ENCODE results near the gene HSPB8.

HSPB8 gene, protein sequence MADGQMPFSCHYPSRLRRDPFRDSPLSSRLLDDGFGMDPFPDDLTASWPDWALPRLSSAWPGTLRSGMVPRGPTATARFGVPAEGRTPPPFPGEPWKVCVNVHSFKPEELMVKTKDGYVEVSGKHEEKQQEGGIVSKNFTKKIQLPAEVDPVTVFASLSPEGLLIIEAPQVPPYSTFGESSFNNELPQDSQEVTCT

DNA sequence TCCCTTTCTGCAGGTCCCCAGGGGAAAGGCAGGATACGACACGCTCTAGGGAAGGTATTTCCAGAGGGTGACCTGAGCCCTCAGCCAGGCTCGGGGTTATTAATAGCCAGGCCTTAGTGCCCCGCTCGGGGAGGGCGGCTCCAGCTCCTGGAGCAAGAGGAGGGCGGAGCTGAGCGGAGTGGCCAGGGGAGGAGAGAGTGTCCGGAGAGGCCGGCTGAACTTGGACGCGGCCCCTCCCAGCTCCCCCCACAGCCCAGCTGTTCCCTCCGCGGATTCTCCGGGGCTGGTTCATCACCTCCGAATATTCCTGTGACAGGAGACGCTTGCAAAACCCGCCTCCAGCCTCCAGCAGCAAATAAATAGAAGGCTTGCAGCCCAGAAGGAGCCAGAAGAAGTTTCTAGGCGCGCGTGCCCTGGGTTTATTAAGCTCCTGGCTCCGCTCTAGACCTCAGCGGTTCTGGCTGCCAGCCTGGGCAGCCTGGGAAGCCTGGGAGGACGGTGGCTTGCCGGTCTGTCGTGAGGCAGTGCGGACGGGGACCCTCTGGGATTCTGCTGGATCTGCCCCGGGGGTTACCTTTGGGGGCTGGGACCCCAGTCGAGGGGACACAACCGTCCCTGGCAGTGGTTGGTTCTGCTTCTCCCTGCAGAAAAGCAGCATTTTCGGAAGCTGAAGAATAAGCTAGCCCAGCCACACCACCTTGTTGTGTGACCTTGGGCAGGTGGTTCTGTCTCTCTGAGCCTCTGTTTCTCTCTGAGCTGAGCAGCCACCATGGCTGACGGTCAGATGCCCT is at the start of gene HSPB8:
Gene HSPB8, plus strand, starts transcription at position 388 of the 791 bp plus-strand sequence. Its CDS starts 382 bp downstream, at position 770.
- no peak for DNase-seq

DNA sequence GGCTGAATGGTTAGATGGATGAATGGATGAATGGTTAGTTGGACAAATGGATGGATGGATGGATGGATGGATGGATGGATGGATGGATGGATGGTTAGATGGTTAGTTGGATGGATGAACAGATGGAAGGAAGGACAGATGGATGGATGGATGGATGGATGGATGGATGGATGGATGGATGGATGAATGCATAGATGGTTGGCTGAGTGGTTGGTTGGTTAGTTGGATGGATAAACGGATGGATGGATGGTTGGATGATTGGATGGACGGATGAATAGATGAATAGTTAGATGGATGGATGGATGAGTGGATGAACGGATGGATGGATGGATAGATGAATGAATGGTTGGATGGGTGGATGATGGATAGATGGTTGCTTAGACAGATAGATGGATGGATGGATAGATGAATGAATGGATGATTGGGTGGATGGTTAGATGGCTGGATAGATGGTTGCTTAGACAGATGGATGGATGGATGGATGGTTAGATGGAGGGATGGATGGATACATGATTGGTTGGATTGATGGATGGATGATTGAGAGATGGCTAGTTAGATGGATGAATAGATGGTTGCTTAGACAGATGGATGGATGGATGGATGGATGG is 48.8 kb upstream of the HSPB8 start:
- DNase-seq, result no peak

DNA sequence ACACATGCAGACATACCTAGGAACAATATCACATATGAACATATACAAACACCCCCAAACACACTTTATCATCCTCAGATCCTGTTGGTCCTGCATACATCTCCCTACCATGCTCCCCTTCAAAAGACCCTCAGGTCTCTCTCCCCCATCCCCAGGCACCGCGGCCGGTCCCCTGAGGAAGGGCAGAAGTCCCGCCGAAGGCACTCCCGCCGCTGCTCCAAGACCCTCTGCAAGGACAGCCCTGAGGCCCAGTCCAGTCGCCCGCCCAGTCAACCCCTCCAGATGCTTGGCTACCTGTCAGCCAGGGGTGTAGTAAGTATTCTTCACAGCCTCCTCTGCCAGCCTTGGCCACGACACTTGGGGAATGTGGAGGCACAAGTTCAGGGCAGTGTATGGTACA is 48.2 kb upstream of the HSPB8 start:
- no peak for DNase-seq

DNA sequence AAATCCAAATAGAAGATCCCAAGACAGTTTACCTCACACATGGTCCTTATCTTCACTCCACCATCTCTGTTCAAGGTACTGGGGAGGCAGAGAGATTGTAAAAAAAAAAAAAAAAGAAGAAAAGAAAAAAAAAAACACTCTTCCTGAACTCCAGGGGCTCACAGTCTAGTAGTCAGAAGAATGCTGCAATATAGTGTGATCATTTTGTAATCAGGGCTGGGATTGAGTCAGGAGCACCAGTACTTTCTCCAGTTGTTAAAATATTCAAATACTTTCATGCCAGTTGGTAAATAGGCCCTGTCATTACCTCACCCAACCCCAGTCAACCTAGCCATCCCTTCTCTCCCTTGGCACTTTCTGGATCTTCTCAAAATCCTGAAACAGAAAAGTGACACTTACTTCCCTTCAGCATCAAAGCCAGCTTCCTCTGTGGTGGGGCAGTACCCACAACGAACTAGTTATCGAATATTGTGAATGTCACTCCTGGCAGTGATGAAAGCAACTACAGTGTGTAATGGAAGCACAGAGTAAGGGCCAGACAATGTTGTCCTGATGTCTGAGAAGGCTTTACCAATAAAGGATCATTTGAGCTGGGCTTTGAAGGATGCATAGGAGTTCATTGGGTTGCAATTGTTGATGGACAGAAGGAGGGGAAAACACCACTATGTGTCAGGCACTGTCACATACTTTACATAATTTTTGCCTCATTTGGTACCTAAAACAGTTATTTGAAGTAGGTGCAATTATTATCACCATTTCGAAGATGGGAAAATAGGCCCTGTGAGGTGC is 44.3 kb upstream of the HSPB8 start:
- DNase-seq, result no peak

DNA sequence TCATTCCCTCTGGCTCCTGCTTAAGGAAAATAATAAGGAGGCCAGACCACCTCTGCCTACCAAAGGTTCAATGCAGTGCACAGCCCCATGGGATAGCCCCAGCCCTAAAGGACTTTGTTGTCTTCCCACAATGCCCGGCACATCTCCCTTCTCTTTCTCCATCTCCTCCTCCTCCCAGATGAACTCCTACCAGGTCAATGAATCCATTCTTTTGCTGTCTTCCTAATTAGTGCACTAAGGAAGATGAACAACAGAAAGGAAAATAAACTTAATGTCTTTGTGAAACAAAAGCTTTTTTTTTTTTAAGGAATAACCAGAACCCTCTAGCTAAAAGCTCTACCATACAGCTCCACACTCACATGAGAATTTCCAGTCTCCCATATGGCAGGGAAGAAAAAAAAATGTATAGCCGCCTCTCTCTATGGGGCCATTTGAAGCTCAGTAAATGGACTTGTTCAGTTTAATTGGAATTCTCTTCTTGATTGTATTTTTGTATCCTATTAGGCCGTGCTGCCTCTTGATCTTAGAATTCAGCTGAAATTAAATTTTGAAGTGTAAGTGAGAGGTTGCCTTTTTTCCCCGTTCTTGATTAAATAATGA is 41.8 kb upstream of the HSPB8 start:
- no peak for DNase-seq

DNA sequence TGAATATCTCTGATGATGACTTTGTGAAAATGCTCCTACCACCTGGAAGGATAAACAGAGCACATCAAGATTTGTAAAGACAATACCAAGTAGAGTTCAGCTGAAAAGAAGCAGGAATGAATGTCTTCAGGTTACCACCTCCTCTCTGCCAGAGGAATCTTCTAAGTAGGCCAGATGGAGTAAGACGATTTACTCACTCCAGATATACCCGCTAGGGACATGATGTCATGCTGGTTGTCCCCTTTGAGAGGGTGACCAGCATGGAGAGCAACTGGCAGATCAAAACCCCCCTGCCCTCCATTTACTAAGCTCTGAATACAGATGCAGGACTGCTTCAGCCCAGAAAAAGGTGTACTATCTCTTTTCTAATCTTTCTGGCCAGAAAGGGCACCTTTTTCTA is 39.3 kb upstream of the HSPB8 start:
- no peak for DNase-seq

DNA sequence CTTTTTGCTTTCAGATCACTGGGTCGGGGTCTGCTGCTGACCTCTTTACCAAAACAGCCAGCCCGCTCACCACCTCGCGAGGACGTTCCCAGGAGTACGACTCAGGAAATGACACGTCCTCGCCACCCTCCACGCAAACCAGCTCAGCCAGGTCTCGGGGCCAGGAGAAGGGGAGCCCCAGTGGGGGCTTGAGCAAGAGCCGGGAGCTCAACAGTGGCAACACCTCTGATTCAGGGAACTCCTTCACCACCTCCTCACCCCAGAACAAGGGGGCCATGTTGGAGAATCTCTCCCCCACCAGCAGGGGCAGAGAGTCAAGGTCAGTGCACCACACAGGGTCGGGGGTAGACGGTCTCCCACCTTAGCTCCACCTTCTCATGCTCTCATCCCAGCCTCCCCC is 33.4 kb upstream of the HSPB8 start:
- DNase-seq, result no peak

DNA sequence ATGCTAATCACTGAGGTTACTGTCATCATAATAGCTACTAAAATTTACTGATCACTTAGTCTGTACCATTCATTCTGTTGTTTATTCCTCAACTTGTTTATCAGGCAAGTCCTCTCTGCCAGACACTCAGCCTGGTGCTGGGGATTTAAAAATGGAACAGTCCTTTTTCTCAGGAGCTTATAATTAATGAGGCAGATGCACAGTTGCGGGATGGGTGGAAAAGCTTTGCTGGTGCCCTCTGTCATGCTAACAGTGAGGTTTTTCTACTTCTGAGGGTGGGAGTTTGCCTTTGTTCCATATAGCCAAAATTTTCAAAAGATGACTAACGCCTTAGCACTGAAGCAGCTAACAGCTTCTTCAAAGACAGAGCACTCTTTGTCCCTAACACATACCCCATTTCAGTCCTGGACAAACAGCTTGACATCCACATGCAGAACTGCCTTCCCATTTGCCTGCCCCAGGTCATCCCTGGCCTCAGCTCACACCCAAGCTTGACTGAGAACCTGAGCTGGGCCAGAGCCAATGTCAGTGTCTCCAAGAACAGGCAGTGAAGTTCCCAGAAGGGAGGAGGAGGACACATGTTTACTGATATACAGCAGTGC is 30.8 kb upstream of the HSPB8 start:
- no peak for DNase-seq

DNA sequence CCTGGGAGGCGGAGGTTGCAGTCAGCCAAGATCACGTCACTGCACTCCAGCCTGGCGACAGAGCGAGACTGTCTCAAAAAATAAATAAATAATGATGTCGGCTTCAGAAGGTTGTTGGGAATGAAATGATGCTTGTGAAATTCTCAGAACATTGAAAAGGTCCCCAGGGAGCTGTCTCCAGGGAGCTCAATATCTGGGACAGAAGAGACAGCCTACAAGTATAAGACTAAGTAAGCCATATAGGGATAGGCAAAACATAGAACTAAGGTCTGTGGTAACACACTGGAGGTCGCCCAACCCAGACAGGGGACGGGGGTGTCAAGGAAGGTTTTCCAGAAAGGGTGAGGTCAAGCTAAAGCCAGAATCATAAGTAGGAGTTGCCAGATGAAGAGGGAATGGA is 29.5 kb upstream of the HSPB8 start:
- DNase-seq, result no peak

DNA sequence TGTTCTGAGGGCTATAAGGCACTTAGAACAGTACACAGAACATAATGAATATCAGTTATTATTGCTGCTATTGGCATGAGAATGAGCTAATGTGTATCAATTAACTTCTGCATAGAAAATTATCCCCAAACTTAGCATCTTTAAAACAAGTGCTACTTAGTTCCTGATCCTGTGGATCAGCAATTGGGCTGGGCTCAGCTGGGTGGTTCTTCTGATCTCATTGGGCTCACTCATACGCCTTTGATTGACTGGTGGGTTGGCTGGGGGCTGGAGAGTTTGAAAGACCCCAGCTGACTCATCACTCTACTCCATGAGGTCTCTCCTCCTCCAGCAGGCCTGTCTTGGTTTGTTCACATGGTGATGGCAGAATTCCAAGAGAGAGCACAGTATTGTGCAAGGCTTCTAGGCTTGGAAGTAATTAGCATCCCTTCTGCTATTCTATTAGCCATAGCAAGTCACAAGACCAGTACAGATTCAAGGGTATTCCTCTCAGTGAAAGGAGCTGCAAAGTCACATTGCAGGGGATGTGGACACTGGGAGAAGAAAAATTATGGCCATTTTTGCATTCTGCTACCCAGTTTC is 27.2 kb upstream of the HSPB8 start:
- no peak for DNase-seq

DNA sequence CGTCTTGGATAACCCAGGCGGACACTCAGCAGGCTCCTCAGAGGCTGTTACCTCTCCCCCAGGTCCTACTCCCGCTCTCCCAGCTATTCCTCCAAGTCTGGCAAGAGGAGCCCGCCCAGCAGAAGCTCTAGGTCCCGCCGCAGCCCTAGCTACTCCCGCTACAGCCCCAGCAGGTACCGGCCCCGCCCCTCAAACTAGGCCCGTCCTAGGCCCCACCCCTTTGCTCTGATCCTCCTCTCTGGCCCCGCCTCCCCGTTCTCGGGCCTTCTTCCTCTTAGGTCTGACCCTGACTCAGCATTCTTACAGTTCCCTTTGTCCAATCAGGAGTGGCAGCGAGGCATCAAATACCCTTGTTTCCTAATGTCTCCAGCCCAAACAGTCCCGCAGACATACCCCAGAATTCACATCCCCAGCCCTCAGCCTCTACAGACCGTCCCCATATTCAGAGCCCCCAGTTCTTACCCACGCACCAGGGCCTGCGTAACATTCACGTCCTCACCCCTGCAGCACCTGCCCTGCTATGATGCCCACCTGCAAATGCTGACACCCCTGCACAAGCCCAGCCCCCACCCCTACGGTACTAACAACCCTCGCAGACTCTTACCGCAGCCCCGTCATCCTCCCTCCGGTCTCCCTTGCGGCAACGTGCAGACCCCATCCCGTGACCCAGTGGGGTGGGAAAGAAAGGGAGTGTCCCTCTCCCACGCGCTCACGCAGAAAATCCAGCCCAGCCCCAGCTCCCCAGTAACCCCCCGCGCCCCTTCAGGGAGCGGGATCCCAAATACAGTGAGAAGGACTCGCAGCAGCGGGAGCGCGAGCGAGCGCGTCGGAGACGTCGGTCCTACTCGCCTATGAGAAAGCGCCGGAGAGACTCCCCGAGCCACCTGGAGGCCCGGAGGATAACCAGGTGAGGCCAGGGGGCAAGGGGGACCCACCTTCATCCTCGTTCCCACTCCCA is 25.0 kb upstream of the HSPB8 start:
- DNase-seq, result no peak

DNA sequence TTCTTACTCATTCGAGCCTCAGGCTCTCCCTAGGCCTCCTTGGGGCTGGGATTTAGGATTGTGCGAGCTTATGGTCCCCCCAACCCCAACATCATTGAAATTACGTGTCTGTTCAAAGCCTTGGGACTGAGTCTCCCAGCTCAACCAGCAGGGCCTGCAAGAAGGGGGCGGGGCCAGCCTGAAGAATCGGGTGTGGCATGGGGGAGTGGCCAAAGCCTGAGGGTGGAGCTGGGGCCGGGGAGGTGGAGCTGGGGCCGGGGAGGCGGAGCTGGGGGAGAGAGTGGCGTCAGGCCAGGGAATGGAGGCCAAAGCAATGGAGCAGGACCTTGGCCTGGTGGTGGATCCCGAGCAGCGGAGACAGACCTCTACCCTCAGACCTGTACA is 24.3 kb upstream of the HSPB8 start:
- no peak for DNase-seq

DNA sequence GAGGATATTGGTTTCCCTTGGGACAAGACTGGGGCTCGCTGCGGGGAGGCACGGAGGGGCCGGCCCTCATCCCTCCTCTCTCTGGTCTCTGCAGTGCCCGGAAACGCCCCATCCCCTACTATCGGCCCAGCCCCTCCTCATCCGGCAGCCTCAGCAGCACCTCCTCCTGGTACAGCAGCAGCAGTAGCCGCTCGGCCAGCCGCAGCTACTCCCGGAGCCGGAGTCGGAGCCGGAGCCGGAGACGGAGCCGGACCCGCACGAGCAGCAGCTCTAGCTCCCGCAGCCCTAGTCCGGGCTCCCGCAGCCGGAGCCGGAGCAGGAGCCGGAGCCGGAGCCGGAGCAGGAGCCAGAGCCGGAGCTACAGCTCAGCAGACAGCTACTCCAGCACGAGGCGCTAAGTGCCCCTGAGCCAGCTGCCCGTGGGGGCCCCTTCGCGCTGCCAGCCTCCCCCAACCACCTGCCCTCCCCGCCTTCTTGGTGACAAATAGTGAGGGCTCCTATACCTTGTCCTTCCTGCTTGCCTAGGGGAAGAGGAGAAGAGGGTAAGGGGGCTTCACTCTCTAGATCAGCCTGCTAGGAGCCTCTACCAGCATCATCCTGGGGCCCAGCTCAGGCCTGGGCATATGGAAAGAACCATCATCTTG is 22.2 kb upstream of the HSPB8 start:
- DNase-seq, result no peak

DNA sequence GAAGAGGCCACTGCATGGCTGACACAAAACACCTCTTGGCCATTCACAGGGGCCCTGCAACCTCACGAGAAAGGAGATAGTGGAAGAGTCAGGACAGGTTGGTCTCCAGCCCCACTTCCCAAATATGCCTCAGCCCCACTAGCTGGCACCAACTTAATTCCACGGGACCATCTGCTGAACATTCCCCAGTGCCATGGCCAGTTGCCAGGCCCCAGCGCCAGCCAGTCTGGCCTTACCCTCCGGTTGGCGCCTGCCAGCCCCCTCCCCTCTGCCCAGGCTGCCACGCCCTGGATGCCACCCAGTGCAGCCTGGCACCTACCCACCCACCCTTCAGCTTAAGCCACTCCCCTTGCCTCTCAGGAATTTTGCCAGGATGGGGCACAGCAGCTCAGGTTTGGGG is 21.2 kb upstream of the HSPB8 start:
- DNase-seq, result no peak

DNA sequence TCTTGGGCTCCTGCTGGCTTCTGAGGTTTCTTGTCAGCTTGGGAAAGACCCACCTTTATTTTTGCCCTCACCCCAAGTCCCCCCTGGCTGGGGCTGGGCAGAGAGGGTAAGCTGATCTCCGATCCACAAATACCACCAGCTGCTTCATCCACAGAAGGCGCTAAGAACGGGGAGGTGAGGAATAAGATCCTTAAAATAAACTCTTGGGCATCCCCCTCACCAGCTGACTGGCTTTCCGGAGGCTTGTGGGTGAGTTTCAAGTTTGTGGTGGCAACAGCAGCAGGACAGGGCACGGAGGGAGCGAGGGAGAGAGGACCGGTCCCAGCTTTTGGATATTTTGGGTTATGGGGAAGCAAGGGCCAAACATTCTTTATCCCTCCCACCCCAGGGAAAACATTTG is 20.8 kb upstream of the HSPB8 start:
- no peak for DNase-seq

DNA sequence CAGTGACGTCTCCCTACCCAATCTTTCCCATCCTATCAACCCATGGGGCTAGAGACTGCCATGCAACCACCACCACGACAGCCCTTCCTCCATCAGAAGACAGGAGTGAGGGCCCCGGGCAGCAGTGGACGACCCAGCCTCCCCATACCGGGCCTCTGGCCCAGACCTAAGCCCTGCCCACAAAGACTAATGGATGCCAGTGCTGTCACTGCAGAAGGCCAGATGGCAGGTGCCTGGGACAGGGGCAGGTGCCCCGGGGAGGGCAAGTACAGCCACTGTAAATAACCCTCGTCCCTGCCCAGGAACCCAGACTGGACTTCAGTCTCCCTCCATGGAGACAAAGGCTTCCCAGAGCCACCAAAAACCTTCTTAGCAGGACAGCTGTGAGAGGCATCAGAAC is 20.3 kb upstream of the HSPB8 start:
- no peak for DNase-seq

DNA sequence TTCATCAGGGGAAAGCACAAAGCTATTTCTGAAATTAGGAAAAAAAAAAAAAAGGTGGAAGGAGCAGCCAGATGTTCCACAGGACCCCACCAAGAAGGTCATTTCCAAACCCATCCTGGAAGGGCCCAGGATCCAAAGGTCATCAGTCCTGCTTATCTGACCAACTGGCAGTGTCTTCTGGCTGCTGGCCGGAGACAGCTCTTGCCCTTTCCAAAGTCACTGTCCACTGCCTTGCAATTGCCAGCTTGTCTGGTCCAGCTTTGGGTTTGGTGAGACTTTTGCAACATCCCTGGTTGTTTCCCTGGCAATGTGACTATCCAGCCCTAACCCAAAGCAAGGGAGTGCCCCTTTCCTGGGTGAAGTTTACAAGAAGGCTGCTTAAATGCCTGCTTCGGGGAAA is 18.9 kb upstream of the HSPB8 start:
- DNase-seq, result no peak

DNA sequence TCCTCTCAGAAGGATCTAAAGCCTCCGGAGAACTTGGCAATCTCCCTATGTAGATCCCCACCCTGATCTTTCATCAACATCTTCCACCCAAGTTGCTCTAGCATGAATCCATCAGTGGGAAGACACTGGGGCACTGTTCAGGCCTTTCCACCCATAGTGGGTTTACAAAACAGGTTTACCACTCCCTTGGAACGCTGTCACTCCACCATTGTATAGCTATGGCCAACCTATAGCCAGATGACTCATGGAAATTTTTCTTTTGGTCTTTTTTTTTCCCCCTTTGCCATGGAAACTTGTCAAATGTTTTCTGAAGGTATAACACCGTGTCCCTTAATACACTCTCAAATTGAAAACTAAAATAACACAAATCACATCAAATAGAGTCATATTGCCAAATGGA is 10.8 kb upstream of the HSPB8 start:
- DNase-seq, result no peak

DNA sequence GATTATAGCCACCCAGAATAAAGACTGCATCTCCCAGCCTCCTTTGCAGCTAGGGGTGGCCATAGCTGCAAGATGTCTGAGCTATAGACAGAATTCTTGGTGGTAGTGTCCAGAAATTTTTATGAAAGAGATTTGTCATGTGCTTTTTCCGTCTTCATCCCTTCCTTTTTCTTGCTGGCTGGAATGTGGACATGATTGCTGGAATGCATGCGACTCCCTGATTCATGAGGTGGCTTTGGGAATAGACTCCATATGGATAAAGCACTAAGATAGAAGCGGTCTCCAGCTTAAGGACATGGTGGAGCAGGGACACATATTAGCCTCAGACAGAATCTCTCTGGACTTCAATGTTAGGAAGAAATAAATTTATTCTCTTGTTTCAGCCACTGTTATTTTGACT is 10.0 kb upstream of the HSPB8 start:
- DNase-seq, result no peak

DNA sequence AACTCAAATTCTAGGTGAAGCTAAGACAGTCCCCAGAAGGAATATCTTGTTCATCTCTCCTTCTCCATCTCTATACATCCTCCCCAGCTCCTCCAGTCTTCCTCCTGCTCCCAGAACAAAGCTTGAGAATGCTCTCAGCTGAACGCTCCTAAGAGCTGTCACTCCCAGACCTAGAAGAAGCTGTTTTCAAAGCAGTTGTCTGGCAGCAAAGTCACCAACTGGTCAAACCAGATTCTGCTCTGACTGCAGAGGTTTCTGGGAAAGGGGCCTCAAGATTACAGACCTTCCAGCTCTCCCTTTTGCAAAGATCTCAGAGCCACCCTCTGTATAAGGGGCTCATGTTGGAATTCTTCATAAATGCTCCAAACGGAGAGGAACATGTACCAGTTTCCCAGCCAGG is 9.6 kb upstream of the HSPB8 start:
- DNase-seq, result no peak

DNA sequence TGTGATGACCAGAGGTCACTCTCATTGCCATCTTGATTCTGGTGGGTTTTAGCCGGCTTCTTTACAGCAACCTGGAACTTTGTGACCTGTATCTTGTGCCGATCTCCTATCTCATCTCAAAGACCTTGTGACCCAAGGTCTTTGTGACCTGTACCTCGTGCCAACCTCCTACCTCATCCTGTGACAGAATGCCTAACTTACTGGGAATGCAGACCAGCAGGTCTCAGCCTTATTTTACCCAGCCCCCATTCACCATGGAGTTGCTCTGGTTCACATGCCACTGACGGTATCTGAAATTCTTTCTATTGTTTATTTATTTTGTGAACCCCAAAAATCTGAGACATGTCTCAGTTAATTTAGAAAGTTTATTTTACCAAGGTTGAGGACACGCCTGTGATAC is 7.4 kb upstream of the HSPB8 start:
- DNase-seq, result no peak
